HG03558 (cell line): Measurements from ENCODE around the gene CELF3.

Experiments used
- ATAC-seq: cut with Tn5 transposase; IDR thresholded peaks from one replicate; pipeline ENCODE4 v1.9.1; 2021; ENCODE audit warnings: moderate number of reproducible peaks; ENCODE audit not compliant: unreplicated experiment; ENCODE audit errors: extremely low read depth

The CELF3 gene

DNA sequence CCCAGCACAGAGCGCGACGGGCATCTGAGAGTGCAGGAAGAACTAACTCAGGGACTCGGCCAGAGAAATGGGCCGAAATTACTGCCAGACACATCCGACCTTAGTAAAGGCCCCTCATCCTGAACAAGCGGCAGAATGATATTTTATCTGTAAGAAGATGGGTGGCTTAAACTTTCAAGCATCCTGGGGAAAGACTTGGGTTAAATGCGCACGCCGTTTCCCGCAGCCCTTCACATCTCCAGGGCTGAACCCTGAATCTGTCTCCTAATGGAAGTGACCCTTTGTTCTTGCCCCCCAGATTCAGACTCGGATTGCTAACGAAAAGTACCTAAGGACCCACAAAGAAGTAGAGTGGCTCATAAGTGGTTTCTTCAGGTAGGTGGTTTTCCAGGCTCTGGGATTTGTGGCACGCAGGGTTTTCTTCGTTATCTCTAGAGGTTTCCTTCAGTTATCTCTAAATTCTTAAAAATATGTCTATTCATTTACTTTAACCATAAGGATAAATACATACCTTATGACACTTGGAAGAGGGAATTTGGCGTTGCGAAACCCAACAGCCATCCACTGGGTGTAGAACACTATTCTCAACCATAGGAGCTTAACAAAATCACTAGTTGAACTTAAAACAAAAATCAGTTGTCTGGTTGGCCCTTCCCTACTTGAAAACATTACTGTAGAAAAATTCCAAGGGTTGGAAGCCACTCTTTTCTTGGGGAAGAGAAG, 5.3 kb upstream of the CELF3 start:
- ATAC-seq = no peak

DNA sequence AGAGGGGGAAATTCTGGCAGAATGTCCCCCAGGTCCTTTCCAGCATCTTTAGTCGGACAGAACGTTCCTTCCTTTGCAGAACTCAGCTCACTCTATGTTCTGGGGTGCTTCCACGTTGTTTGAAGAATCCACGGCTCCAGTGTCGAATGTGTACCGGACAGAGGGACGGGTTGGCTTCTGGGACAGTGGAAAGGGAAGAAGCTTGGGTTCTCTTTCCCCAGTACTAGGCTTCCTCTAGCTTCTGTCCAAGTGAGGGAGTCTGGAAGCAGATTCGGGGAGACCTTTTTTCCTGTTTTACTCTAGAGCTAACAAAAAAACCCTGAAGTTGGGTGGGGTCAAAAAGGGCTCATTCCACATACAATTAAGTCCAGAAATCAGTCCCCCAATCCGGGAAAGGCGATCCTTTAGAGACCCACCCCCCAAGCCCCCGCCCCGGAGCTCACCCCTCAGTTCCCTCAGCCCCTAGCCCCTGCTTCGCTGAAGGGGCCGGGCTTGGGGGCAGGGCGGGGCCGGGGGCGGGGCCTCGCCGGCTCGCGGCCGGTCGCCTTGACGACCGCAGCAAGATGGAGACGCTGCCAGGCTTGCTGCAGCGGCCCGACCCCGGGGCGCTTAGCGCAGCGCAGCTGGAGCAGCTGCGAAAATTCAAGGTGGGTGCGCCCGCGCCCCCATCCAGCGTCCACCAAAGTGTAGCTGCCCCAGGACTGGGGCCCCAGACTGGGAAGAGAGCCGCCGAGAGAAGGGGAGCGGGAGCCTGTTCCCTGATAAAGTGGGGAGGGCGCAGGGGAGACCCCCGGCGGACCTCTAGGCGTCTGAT, 4.6 kb upstream of the CELF3 start, which contains the start of gene RIIAD1:
TSS of gene RIIAD1 (plus strand) at position 549 of the 814 bp plus-strand sequence. CDS start at position 564, 15 bp downstream.
- ATAC-seq = no peak

DNA sequence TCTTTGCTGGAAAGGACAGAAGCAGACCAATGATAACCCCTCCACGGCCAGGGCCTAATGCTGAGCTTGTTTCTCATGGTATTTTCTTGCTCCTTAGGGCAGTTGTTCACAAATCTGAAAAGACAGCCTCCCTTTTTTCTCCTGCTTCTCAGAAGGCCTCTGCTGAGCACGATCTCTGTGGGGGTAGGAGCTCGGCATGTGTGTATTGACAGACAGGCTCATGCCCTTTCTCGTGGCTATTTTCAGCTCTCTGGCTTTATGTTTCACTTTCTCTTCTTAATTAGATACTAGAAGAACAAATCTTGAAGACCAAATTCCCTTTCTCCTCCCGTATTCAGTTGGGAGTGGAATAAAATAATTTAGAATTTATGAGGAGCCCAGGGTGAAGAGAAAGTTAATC, 4.0 kb upstream of the CELF3 start:
- ATAC-seq = no peak

DNA sequence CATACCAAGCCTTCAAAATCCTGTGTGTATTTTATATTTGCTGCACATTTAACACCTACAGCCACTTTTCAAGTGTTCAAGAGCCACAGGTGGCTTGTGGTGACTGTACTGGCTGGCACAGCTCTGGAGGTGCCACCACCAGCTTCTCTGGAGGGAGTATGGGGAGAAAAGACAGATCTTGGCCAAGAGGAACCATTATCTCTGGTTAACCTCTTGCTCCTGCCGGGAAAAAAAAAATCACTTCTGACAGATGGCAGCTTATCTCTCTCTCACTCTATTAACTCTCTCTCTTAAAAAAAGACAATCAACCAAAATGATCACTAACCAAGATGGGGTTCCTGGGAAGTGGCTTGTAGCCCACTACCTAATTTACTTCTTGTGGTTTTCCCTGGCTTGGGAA, 3.5 kb upstream of the CELF3 start:
- no peak for ATAC-seq

DNA sequence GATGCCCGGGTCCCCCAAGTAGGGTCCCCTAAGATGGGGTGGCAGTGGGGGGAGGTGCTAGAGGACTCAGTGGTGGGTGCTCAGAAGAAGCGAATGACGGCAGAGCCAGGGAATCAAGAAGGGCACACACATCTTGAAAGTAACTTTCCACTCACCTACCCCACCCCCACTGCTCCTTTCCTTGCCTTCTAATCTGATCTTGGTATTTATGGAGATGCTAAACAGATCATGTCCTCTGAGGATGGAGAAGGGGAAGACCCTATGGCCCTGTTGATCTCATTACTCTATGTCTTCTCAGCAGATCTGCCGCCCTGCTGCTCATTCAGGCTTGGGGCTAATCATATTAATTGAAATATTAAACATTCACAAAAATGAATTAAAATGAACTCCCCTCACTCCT, 2.1 kb upstream of the CELF3 start:
- ATAC-seq = no peak

DNA sequence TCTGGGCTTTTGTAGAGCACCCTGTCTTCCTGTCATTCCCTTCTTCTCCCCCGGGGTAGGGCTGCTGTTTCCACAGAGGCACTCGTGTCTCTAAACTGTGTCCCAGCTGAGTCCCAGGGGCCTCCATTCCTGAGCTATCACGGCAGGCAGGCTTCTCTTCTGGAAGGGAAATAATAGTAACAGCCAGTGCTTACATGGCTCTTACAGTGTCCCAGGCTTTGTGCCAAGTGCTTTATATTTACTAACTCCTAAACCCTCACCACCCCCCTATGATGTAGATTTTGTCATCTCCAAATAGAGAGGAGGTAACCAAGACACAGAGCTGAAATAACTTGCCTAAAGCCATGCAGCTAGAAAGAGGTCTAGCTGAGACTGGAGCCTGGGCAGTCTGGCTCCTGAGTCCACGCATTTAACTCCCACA, 1.4 kb upstream of the CELF3 start:
- ATAC-seq = no peak

DNA sequence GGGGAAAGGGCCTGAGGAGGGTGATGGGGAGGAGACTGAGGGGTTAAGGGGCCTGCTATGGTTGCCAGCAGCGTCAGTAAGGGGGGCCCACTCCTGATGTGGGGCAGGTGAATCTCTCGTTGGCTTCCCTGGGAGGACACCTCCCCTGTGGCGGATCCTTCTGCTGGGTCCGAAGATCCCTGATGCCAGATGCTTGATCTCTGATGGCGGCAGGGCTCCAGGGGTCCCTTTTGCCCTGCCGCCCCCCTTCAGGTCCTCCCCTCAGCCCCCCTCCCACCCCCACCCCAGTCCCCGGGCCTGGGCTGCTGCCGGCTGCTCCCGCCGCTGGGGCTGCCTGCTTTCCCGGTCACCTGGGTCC, 219 bp downstream of the CELF3 start:
- ATAC-seq = no peak

DNA sequence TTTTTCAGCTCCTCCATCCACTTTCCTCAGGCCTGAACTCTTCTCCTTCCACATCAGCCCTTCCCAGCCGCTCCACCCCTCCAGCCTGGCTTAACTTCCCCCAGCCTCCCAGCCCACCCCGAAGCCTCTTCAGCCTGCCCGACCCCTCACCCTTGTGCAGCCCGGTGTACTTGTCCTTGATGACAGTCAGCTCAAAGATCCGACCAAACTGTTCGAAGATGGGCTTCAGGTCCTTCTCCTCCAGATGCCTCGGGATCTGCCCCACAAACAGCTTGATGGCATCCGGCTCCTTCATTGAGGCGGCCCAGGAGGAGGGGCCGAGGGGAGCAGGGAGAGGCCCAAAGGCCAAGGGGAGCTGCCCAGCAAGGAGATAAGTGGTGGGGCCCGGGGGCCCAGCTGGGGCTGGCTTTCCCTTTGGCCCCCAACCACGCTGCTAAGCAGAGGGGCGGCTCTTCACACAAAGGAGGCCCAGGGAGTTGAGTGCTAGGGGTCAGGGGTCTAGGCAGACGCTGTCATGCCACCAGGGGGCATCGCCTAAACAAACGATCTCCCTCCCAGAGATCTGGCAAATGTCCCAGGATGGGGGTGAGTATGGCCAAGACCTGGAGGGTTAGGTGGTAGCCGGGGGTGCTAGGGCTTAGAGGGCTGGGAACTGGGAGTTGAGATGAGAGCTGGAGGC, 738 bp downstream of the CELF3 start:
- ATAC-seq = no peak

DNA sequence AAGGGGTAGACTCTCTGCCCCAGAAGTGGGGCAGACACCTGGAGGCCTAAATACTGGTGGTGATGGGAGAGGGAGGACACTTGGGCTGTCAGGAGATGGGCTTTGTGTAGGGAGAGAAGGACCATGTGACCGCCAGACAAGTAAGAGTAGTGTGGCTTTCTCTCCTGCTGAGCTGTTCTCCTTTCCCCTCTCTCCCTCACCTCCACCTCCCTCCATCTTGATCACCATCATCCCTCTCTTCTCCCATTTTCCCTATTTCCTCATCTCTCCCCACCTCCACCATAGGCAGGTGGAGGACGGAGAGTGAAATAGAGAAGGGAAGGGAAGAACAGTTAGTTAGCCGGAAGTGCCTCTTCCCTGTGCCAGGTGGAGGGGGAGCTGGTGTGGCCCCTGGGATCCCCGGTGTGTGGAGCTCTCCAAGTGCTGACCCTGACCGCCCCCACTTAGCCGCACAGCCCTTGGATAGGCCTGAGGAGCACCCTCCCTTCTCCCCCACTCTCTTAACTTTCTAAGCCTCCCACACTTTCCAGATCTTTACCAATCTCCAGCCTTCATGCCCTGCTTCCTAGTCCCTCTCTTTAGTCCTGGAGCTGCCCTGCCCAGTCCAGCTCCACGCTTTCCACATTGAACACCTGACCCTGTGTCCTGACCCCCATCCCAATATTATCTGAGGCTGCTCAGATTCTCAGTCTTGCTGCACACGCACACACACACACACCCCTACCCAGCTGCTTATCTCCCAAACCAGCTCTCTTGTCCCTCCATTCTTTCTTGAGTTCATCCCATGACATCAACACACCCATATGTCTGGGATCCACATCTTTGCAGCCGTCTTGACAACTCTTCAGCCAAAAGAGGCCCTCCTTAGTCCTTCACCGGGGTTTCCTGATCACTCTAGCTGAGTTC, 1.5 kb downstream of the CELF3 start:
- no peak for ATAC-seq

DNA sequence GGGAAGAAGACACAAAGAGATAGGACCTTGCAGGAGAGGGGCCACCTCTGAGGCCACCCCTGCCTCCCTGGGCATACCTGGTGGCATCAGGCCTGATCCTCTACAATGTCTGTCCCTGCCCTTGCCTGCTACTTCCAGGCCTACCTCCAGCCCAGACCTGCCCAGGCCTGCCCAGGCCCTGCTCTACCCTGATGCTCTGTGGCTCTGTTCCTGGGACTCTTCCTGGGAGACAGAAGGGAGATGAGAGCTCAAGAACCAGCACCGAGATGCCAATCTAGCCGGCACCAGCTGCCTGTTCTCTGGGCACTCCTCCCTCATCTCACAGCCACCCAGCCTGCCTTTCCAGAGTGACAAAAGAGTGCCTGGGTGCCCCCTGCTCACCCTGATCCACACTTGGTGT, 2.7 kb downstream of the CELF3 start:
- ATAC-seq = no peak

DNA sequence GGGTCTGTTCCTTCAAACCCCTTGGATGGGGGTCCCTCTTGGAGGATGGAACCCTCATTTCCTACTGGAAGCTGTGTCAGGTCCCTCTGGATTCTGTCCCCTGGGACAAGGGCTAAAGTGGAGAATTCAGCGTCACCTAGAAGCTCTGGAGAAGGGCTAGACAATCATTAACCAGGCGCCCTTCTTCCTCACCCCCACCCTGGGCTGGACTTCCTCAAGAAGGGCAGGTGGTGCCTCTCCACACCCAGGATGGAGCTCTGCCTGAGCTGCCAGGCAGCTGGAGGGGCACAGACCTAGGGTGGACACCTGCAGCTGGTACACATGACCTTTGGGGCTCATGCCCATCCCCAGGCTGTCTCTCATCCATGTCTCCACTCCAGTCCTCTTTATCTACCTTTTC, 3.6 kb downstream of the CELF3 start:
- ATAC-seq = no peak

DNA sequence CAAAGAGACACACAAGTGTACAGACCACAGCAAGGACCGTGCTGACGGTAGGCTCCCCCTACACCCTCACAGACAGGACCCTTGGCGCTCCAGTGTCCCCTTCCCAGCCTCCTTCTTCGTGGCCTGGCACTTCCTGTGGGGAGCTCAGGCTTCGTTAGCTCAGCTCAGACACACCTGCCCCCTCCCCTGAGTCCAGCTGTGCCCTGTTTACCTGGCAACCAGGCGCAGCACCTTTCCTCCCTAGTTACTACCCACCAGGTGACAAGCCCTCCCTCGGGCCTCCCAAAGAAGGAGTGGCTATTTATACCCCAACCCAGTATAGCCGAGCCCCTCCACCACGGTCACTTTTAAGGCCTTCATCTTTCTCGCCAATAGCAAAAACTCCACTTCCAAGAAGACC, 4.7 kb downstream of the CELF3 start:
- no peak for ATAC-seq

DNA sequence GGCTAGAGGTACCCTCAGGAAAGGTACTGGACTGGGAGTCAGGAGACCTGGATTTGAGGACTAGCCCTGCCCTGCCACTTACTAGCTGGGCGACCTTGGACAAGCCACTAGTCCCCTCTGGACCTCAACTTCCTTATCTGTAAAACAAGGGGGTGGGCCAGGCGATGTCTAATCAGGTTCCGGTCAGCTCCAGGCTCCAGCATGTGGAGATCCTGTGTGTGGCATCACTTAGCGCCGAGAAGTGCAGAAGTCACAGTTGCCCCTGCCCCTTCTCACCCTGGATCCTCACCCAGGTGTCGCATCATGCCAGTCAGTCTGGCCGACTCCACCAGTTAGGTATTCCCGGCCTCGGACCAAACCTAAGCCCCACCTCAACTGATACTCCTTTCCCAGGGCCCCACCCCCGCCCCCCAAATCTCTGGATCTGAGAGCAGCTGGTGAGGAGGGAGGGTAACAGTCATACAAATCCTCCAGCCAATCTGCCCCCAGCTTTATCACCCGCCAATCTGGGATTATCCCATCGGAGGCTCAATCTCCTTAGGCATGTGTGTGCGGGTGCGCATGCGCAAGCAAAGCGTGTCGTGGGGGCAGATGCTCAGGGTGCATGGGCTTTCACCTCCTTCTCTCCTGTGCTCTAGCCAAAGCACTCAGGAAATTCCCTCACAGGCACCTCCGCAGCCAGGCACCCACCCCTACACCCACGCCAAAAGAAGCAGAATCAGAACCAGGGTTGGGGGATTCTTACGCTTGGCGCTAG, 5.4 kb downstream of the CELF3 start:
- no peak for ATAC-seq

DNA sequence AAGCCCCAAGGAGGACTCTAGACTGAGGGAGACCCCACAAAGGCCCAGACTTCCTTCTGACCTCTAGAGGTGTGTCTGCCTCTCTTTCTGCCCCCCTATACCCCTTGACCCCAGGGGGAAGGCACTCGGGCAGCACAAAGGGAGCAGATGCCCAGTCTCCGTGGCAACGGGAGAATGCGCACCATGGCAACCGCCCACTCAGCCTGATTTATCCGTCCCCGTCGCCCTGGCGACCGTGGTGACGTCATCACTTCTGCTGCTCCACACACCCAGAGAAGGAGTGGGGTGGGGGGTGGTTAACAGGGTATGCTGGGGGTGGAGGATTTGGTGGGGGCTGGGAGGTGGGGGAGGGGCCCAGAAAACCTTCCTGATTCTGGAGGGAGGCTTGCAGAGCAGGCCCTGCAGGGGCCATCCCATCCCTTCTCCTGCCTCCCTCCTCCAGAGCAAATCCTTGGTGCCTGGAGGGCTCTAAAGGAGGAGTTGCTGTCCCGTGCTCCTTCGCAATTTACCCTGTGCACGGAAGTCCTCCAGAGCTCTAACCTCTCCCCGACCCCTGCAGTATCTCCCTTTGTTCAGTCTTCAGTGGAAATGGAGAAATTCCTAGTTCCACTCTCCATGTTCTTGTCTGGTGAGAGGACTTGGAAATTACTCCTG, 6.3 kb downstream of the CELF3 start:
- no peak for ATAC-seq

DNA sequence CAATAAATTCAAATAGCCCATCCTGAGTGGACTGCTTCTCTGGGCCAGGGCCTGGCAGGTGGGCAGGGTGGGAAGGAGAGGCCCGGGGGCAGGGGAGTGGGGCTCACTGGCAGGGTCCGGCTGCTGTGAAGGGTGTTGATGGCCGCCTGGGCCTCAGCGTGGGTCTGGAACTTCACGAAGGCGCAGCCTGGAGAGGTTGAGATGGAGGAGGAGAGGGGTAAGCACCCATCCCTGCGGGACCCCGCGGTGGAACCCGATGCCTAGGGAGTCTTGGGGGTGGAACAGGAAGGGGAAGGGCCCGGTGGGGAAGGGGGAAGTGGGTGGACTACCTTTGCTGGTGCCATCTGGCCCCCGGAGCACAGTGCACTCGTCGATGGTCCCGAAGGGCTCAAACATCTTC, 7.7 kb downstream of the CELF3 start:
- ATAC-seq = no peak

DNA sequence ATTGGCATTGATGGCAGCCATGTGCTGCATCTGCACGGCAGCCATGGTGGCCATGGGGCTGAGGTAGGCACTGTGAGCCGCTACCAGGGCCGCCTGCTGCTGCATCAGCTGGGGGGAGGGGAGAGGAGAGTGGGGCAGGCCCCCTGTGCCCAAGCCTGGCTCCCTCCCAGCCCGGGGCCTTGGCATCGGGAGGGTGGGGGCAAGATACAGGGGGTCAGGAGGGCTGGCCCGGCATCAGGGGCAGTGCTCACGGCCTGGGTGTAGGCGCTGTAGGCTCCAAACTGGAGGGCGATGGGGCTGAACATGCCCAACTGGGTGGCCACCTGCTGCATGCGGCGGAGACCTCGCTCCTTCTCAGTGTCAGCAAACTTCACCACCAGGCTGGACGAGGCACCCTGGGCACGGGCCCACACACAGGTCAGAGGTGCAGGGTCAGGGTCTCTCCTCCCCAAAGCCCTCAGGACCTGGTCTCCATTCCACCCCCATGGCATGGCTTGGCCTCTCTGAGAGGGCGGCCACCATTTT, 9.0 kb downstream of the CELF3 start:
- no peak for ATAC-seq

DNA sequence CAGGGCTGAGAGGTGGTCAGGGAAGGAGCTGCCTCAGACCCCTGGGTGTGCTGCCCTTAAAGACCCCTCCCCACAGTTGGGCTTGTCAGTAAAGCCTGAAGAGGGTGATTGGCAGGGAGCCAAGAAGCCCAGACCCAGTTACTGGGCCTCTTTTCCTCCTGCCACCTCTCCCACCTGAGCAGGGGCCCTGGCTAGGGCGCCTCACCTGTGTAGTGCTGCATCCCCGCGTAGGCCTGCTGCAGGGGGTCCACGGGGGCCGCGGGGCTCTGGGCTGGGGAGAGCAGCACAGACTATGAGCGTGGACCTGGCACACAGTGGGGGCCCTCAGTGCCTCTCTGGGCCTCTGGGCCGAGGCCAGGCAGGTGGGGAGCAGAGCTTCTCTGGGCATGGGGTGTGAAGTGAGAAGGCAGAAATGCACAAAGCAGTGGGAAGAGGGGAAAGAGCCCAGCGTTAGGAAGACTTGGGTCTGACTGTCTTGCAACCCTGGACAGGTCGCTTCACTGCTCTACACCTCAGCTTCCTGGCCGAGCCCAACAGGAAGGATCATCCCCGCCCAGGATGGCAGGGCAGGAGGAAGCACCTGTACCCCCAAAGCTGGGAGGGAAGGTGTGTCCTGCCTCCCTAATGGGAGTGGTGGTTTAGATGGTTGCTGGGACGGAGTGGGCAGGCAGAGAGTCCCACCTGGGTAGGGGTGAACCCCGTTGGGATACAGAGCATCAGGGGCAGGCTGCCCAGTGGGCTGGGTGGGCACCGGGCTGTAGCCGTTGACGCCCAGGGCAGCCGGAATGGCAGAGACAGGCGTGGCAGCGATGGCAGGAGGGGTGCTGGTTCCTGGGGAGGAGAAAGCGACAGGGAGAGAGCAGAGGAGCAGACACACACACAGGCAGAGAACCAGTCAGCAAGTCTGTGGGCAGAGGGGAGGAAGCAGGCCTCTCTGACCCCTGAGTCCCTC, 9.9 kb downstream of the CELF3 start:
- ATAC-seq = no peak
